HPDE6-E6E7 (cell line): Measurements from ENCODE around the gene LRRC3C.
A peak's percentile ranks its signal among the peaks of the same experiment; 100 is the strongest.
"Not testable (repeated sequence)": the region's sequence is repeated elsewhere in the genome, so short reads cannot be mapped to it uniquely, and the experiment has no call there.

Source experiments
- DNase-seq: peaks from one replicate; pipeline ENCODE4 v3.0.0; 2011; ENCODE audit warnings: missing footprints; ENCODE audit errors: extremely low spot score

The LRRC3C gene

DNA sequence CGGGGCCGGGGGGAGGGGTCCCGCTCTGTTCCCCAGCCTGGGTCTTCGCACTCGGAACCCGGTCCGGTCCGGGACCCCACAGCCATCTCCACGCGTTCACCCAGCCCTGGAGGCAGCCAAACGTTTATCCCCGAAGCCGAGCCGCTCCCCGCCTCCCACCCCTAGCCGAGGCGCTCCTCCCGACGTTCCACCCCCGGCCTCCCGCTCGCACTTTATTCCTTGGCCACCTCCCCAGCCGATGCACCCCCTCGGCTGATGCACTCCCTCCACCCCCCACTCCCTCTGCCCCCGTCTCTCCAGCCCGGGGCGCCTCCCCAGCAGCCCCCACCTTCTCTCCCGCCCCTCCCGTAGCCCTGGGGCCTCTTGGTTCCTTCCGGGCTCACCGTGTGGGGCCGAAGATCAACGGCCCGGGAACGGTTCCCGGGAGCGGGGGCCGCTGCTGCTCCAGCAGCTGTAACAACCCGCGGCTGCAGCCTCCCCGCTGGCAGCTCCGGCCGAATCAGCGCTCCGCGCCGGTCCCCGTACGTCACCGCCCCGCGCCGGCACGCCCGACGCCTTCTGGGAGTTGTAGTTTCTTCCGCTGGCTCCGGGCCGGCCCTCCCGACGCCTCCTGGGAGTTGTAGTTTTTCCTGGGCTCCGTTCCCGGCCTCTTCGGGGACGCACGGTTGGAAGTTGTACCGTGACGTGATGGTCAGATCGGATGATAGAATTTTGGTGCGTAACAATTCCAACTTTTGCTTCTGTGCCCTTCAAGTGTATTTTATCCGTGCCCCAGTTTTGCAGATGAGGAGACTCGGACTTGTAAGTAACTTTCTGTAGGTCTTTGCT lies at the start of gene LRRC3C, which contains the start of gene ORMDL3:
TSS of gene LRRC3C (plus strand) at position 632 of the 828 bp plus-strand sequence. CDS start 13,792 bp downstream, outside the sequence.
TSS of gene ORMDL3 (minus strand) at position 501 of the 828 bp plus-strand sequence. CDS start 3,398 bp downstream, outside the sequence.
- peak; percentile 80 for DNase-seq

GRCh38 chr17:39886102-39886501 lies 41.4 kb upstream of the LRRC3C start:
- not testable (repeated sequence) for DNase-seq

DNA sequence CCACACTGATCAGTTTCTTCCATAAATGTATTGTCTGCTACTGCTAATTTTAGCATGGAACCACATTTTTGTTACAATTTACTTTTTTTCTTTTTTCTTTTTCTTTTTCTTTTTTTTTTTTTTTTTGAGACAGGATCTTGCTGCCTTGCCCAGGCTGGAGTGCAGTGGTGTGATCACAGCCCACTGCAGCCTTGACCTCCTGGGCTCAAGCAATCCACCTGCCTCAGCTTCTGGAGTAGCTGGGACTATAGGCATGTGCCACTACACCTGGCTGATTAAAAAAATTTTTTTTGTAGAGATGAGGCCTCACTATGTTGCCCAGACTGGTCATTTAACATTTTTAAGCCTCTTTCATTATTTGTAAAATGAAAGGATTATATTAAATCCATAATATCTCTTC lies 40.5 kb upstream of the LRRC3C start:
- DNase-seq = no peak

GRCh38 chr17:39889200-39889599 lies 38.3 kb upstream of the LRRC3C start:
- DNase-seq = no peak

DNA sequence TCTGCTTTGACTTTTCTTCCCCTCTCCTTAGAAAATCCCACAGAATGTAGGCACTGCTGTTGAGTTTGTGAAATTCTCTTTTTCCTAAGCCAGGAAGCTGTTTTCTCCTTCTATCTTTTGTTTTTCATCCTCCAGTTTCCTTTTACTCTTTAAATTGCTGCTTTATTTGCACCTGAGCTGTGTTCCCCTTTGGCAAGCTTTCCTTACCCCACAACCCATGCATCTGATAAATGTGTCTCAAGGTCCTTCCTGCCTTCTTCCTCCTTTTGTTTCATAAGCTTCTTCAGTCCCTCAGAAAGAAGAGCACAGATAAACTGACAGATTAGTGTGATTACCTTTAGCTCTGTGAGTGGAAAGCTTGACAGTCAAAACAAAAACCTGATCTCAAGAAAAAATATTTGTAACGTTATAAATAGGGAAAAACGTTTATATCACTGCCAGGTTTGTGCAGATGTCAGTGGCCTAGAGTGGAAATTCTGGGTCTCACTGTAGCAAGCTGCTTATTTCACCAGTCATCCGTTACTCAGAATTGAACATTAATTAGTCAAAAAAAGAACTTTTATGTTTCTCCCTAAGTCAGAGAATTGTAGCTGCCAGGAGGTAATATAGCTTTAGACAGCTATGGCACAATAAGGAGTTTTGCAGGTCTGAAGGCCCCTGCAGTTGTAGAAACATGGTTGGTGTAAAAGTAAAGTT lies 32.7 kb upstream of the LRRC3C start:
- no peak for DNase-seq

DNA sequence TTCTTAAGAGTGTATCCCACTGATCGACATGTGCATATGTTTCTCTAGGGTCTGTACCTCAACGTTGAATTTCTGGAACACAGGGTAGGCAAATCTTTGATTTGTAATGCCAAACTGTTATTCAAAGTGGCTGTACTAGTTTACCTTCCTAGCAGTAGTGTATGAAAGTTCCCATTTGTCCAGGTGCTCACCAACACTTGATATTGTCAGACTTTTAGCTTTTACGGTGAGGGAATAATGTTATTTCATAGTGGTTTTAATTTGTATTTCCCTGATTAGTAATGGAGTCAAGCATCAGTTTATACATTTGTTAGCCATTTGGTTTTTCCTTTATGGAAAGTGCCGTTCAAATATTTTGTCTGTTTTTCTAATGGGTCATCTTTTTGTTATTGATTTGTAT lies 29.4 kb upstream of the LRRC3C start:
- DNase-seq = no peak

DNA sequence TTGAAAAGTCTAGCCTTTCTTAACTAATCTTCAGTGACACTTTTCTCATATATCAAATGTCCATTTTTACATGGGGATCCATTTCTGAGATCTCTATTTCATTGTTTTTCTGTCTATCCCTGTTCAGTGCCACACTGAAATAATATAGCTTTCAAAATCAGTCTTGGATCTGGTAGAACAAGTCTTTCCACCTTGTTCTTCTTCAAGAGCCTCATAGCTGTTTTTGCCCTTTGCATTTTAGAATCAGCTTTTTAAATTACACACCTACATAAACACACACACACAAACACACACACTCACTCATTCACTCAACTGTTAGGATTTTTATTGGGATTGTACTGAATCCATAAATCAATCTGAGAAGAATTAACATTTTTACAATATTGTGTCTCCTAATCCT lies 28.3 kb upstream of the LRRC3C start:
- DNase-seq = no peak

GRCh38 chr17:39902027-39902426 lies 25.5 kb upstream of the LRRC3C start:
- DNase-seq = not testable (repeated sequence)

DNA sequence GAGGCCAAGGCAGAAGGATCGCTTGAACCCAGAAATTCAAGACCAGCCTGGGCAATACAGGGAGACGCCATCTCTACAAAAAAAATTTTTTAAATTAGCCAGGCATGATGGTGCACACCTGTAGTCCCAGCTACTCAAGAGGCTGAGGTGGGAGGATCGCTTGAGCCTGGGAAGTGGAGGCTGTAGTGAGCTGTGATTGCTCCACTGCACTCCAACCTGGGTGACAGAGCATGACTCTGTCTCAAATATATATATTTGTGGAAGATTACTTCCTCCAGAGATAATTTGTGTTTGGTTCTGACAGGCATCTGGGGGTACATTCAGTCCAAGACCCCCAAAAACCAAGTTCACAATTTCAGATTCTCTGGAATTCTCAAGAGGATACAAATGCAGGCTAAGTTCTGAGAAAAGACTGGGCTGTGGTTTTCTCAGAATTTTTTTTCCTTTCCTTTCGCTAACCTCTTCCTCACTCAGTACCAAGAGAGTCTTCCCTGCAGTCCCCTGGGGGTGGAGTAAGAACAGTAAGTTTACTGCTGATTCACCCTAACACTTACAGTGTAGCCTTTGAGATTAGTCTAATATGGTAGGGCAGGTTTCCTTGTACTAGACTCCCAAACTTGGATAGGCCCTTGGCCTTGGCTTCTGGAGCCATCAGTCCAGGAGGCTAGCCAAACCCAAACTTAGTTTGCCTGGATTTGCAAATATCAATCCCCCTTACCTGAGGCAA lies 24.2 kb upstream of the LRRC3C start:
- no peak for DNase-seq

- no peak for DNase-seq
Observed at GRCh38 chr17:39904990-39905288, 22.6 kb upstream of the LRRC3C start.

- no peak for DNase-seq
Observed at GRCh38 chr17:39908789-39909352, 18.7 kb upstream of the LRRC3C start.

GRCh38 chr17:39913989-39914388 lies 13.5 kb upstream of the LRRC3C start:
- DNase-seq = no peak

DNA sequence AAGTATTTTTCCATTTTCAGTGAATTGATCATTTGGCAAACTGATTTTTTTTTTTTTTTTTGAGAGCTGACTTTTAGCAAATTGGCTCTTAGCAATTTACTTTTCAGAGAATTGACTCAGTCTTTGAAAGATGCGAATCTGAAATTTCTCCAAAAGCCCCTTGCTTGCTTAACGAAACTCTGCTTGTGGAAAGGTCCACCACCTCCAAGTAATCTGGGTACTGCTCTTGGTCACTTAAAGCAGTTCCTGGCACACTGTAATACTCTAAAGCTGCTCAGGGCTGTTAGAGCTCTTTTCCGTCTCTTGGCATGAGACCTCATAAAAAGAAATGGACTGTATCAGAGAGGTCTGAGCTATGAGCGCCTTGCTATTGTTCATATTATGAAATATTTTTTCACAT lies 12.0 kb upstream of the LRRC3C start:
- DNase-seq = no peak

- no peak for DNase-seq
Observed at GRCh38 chr17:39916918-39917317, 10.6 kb upstream of the LRRC3C start.

DNA sequence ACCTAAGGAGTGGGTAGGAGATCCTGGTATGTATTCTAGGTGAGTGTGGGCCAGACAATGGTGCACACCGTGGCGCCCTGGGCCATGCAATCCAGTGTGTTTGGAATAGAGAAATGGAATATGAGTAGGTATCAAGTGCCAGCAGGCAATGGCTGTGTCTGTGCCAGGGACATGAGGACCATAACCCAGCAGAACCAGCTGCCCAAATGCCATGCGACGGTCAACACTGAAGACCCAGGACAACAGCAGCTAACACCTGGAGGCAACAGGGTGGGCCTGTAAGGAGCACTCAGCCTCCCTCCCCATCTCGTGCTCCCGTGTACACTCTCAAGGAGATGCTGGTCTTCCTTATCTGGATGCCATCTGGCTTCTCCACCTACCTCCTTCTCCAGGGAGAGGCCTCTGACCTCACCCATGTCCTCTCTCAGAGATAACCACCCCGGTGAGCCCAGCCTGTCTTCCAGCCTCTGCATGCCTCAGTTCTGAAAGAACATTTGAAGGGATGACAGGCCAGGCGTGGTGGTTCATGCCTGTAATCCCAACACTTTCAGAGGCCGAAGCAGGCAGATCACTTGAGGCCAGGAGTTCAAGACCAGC lies 8.3 kb upstream of the LRRC3C start:
- no peak for DNase-seq

GRCh38 chr17:39920218-39921210 lies 7.0 kb upstream of the LRRC3C start:
- DNase-seq = no peak

GRCh38 chr17:39921323-39921722 lies 6.2 kb upstream of the LRRC3C start:
- no peak for DNase-seq

GRCh38 chr17:39922006-39922405 lies 5.5 kb upstream of the LRRC3C start:
- DNase-seq = no peak

GRCh38 chr17:39923230-39923629 lies 4.3 kb upstream of the LRRC3C start:
- DNase-seq = no peak
